ENCODE results near the gene APOA4. TPM values are rescaled to one million over a fixed set of nuclear protein-coding genes. Genes with fewer than 3 reads are reported as not detected.

APOA4 gene
- total and polyA plus RNA-seq, 2 of the 13 experiments (the other 11 are each of a cell fraction or from before 2014, with no cell fraction given) = 3.8 to 7.2 TPM

DNA sequence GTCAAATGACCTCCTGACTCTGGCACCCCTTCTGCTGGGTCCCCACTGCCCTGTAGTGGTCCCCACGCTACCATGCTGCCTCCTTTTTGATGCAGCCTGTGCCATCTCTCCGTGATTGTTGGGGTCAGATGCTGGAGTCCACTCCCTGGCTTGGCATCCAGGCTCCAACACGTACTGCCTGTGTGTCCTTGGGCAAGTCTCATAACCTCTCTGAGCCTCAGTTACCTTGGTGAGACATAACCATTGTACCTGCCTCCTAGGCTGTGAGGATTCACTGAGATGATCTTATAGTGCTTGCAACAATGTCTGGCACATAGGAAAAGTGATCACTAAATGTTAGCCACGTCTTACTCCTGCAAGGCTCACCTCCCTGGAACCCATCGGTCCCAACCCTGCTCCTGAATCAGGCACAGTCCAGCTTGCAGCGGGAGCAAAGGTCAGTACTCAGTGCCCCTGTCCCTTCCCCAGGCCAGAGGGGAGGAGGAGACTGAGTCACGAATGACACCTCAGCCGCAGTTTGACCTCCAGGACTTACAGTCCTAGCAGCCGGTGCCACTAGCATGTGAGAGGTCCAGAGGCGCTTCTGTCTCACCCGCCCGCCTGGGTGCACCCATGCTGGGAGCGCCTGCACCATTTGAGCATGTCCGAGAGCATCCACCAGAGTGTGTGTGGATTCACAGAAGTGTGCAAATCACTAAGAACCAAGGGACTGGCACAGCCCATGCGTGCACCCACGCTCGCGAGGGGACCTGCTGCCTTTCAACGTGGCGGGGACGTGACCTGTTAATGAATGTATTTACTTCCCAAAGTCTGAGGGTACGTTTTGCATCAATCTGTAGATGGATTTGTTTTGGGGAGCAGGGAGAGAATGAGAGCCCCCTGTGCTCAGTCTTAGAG is 3.0 kb upstream of the APOA4 start:
- peaks cover 13% of the 10 kb centered on the region for H3K79me2 ChIP-seq (ENCODE audit: insufficient read depth, low read length)
- H3K9me3 ChIP-seq (ENCODE audit: low read length) = no peaks in the 10 kb centered on the region
- H2AFZ ChIP-seq (ENCODE audit: low read length) = no peak overlapping the region
- H3K36me3 ChIP-seq (replicated peaks in 1 of 2; ENCODE audit: control insufficient read depth in 1 of 2, insufficient read depth in 2 of 2, low read length in 2 of 2) = no peaks in the 10 kb centered on the region
- ChIA-PET POLR2A (interaction anchor here (1.2 to 18.4 kb wide), 6 partner anchors 10 to 319 kb away, joined by 3 to 1365 read pairs (median 233); partner anchors contain the start of genes APOA1, APOA5 and ZPR1), CTCF (ENCODE audit: low intra/inter-chr PET ratio, low total read pairs) (interaction anchor here (3.1 kb wide), 1 partner anchor 35 kb away, joined by 21 read pairs; the partner anchor contains the start of gene APOA5)
- DNase-seq (ENCODE audit: low spot score) (no peak), ATAC-seq (peak; percentile 18), FAIRE-seq (peak; percentile 67)
- no peaks in the 10 kb centered on the region for H3K27me3 ChIP-seq (ENCODE audit: control insufficient read depth in 1 of 2, insufficient read depth in 2 of 2, low read length in 2 of 2)
- in situ Hi-C loops (cut with HindIII; ENCODE audit: extremely low pct_ligation_motif_present, low pct_unique_long_range_greater_than_20kb) = no loop called here
- no TSS peak for BruUV-seq (replicated peaks)
- peak overlapping the region; percentile 60 for H3K9ac ChIP-seq (ENCODE audit: insufficient read depth, low read depth, low read length)
- intact Hi-C loops (cut with micrococcal nuclease; ENCODE audit: unreplicated experiment) = no loop called here
- WGBS (ENCODE audit: low lambda C conversion rate) = 18% methylated on average over 5 of the region's 22 CpGs
- peak overlapping the region; percentile 81 for H3K4me2 ChIP-seq (ENCODE audit: low read depth, low read length)
- H4K20me1 ChIP-seq (ENCODE audit: insufficient read depth, low read length) = no peaks in the 10 kb centered on the region
- H3K27ac ChIP-seq (ENCODE audit: extremely low read length, insufficient read depth, low read length) = peak overlapping the region; percentile 85
- peak overlapping the region in 1 of 3 experiments; percentile 59; a peak in 2 of 6 replicates for H3K4me3 ChIP-seq (replicated peaks in 1 of 3; ENCODE audit: insufficient read depth in 1 of 3, low read depth in 2 of 3, low read length in 3 of 3)
- H3K4me1 ChIP-seq (ENCODE audit: insufficient read depth, low read length) = peaks cover 91% of the 10 kb centered on the region
- TF ChIP-seq ASH2L (IDR thresholded peaks at IDR 0.05; ENCODE audit: insufficient read length, low read depth, low read length) (peak; percentile 52), SRSF1 (optimal IDR thresholded peaks at IDR 0.05; ENCODE audit: low read depth, low read length) (no peak), SUZ12 (IDR thresholded peaks at IDR 0.05; ENCODE audit: low read depth, low read length) (no peak), HMG20A (CRISPR knock-in tag; IDR thresholded peaks at IDR 0.05; ENCODE audit: borderline replicate concordance) (peak; percentile 11; the same call in 1 of the 2 replicates), ZNF652 (CRISPR knock-in tag; IDR thresholded peaks at IDR 0.05; ENCODE audit: borderline replicate concordance, low read depth) (no peak), CBX2 (IDR thresholded peaks at IDR 0.05; ENCODE audit: low read depth, low read length) (no peak), CBX2 (CRISPR knock-in tag; IDR thresholded peaks at IDR 0.05; ENCODE audit: low read depth) (no peak), DR1 (CRISPR knock-in tag; IDR thresholded peaks at IDR 0.05) (no peak), ZNF615 (CRISPR knock-in tag; IDR thresholded peaks at IDR 0.05; ENCODE audit: borderline replicate concordance) (0 out of 2 replicates have a peak, but pooled peaks have one; percentile 28), SP5 (CRISPR knock-in tag; IDR thresholded peaks at IDR 0.05; ENCODE audit: borderline replicate concordance, low read depth) (peak; percentile 63), SRSF9 (IDR thresholded peaks at IDR 0.05; ENCODE audit: borderline replicate concordance, insufficient read depth, low read depth, low read length, poor library complexity, severe bottlenecking) (no peak), ZNF891 (CRISPR knock-in tag; IDR thresholded peaks at IDR 0.05) (0 out of 2 replicates have a peak, but pooled peaks have one; percentile 19), MYNN (CRISPR knock-in tag; IDR thresholded peaks at IDR 0.05; ENCODE audit: low read depth) (peak; percentile 19; the same call in 1 of the 2 replicates), ATF7-NPFF (CRISPR knock-in tag; IDR thresholded peaks at IDR 0.05; ENCODE audit: low read depth) (peak; percentile 54; the same call in 1 of the 2 replicates), MTA1 (CRISPR knock-in tag; IDR thresholded peaks at IDR 0.05; ENCODE audit: borderline replicate concordance) (no peak), DPF2 (CRISPR knock-in tag; IDR thresholded peaks at IDR 0.05; ENCODE audit: borderline replicate concordance, low read depth) (peak; percentile 14; the same call in 1 of the 2 replicates), YEATS4 (CRISPR knock-in tag; IDR thresholded peaks at IDR 0.05; ENCODE audit: borderline replicate concordance) (no peak)
- TF ChIP-seq, protein P1, sequence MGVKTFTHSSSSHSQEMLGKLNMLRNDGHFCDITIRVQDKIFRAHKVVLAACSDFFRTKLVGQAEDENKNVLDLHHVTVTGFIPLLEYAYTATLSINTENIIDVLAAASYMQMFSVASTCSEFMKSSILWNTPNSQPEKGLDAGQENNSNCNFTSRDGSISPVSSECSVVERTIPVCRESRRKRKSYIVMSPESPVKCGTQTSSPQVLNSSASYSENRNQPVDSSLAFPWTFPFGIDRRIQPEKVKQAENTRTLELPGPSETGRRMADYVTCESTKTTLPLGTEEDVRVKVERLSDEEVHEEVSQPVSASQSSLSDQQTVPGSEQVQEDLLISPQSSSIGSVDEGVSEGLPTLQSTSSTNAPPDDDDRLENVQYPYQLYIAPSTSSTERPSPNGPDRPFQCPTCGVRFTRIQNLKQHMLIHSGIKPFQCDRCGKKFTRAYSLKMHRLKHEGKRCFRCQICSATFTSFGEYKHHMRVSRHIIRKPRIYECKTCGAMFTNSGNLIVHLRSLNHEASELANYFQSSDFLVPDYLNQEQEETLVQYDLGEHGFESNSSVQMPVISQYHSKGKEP (CRISPR knock-in tag; IDR thresholded peaks at IDR 0.05) = 0 out of 2 replicates have a peak, but pooled peaks have one; percentile 9
- TF ChIP-seq, protein P2, sequence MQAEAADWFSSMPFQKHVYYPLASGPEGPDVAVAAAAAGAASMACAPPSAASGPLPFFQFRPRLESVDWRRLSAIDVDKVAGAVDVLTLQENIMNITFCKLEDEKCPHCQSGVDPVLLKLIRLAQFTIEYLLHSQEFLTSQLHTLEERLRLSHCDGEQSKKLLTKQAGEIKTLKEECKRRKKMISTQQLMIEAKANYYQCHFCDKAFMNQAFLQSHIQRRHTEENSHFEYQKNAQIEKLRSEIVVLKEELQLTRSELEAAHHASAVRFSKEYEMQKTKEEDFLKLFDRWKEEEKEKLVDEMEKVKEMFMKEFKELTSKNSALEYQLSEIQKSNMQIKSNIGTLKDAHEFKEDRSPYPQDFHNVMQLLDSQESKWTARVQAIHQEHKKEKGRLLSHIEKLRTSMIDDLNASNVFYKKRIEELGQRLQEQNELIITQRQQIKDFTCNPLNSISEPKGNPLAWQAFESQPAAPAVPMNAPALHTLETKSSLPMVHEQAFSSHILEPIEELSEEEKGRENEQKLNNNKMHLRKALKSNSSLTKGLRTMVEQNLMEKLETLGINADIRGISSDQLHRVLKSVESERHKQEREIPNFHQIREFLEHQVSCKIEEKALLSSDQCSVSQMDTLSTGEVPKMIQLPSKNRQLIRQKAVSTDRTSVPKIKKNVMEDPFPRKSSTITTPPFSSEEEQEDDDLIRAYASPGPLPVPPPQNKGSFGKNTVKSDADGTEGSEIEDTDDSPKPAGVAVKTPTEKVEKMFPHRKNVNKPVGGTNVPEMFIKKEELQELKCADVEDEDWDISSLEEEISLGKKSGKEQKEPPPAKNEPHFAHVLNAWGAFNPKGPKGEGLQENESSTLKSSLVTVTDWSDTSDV (CRISPR knock-in tag; IDR thresholded peaks at IDR 0.05) = peak; percentile 78; the same call in 1 of the 2 replicates

Data from HepG2 (cell line).